GM23248 (cell line): Measurements from ENCODE around the gene SH3GL1. TPM values are rescaled to one million over a fixed set of nuclear protein-coding genes. Genes with fewer than 3 reads are reported as not detected.

ENCODE experiments used
- DNase-seq: peaks from one replicate; pipeline ENCODE4 v3.0.0-alpha.2; 2015
- H2AFZ ChIP-seq: fragments of 200-600 bp; sonication (generic); 2 replicates; pipeline ENCODE4 v1.6.1; 2016; ENCODE audit warnings: antibody characterized with exemption
- H3F3A ChIP-seq: fragments of 200-600 bp; sonication (generic); 2 replicates; pipeline ENCODE4 v1.6.1; 2016; ENCODE audit warnings: mild to moderate bottlenecking, antibody characterized with exemption, mixed run types; ENCODE audit not compliant: insufficient read depth
- H3K27ac ChIP-seq: fragments of 200-600 bp; sonication (generic); 2 replicates; pipeline ENCODE4 v1.5.1; 2016; ENCODE audit warnings: mild to moderate bottlenecking
- H3K27me3 ChIP-seq: fragments of 200-600 bp; sonication (generic); replicated peaks from 2 replicates; pipeline ENCODE4 v1.6.1; 2016; ENCODE audit warnings: mild to moderate bottlenecking; ENCODE audit not compliant: insufficient read depth
- H3K36me3 ChIP-seq: fragments of 200-600 bp; sonication (generic); 2 replicates; pipeline ENCODE4 v1.6.1; 2016; ENCODE audit warnings: low read depth, mild to moderate bottlenecking
- H3K4me1 ChIP-seq: fragments of 200-600 bp; sonication (generic); 2 replicates; pipeline ENCODE4 v1.6.1; 2016; ENCODE audit warnings: mild to moderate bottlenecking; ENCODE audit not compliant: insufficient read depth
- H3K4me2 ChIP-seq: fragments of 200-600 bp; sonication (generic); one replicate; pipeline ENCODE4 v1.6.1; 2016; ENCODE audit warnings: mild to moderate bottlenecking; ENCODE audit not compliant: unreplicated experiment
- H3K4me3 ChIP-seq: fragments of 200-600 bp; sonication (generic); 2 replicates; pipeline ENCODE4 v1.5.1; 2016; ENCODE audit warnings: mild to moderate bottlenecking
- H3K79me2 ChIP-seq: fragments of 200-600 bp; sonication (generic); 2 replicates; pipeline ENCODE4 v1.6.1; 2016; ENCODE audit warnings: mild to moderate bottlenecking; ENCODE audit not compliant: insufficient read depth
- H3K9ac ChIP-seq: fragments of 200-600 bp; sonication (generic); 2 replicates; pipeline ENCODE4 v1.6.1; 2016; ENCODE audit warnings: mild to moderate bottlenecking
- H3K9me2 ChIP-seq: fragments of 200-600 bp; sonication (generic); 2 replicates; pipeline ENCODE4 v1.6.1; 2016; ENCODE audit warnings: mixed run types, mild to moderate bottlenecking, moderate library complexity; ENCODE audit not compliant: insufficient read depth
- H3K9me3 ChIP-seq: fragments of 200-600 bp; sonication (generic); one replicate; pipeline ENCODE4 v1.6.1; 2017; ENCODE audit warnings: low read depth
- H4K20me1 ChIP-seq: fragments of 200-600 bp; sonication (generic); 2 replicates; pipeline ENCODE4 v1.6.0; 2016; ENCODE audit not compliant: insufficient read depth
- EZH2 ChIP-seq: fragments of 200-600 bp; sonication (generic); IDR thresholded peaks from 2 replicates; pipeline ENCODE4 v1.6.1; 2018; ENCODE audit warnings: antibody characterized with exemption, mild to moderate bottlenecking; ENCODE audit not compliant: insufficient read depth, poor library complexity, severe bottlenecking
- EZH2phosphoT487 ChIP-seq: fragments of 200-600 bp; sonication (generic); IDR thresholded peaks from 2 replicates; pipeline ENCODE4 v1.6.1; 2018; ENCODE audit warnings: antibody characterized with exemption, moderate library complexity, mild to moderate bottlenecking, low read depth; ENCODE audit not compliant: insufficient read depth
- WGBS, 2 experiments: methylation state at CpG; one replicate each; pipeline ENCODE4 v1.1.6; 2015 to 2017; ENCODE audit warnings: low lambda C conversion rate in 2 of 2, low coverage in 1 of 2; ENCODE audit errors: missing lambda C conversion rate in 2 of 2; 5-methylcytosine and 5-hydroxymethylcytosine counted together
- in situ Hi-C: fragments of 300-500 bp; cut with MboI; formaldehyde crosslinking; loops from 2 replicates; pipeline ENCODE4 v1.15.0; 2020
- polyA plus RNA-seq: library from polyadenylated mRNA; unstranded; fragments of >200 nt; fragmentation: Nextera tagmentation; extraction: Ambion mirVana; gene quantifications from 2 replicates; pipeline ENCODE4 v1.2.1, GENCODE V29; 2016
- total RNA-seq: library from RNA; depleted of rRNA; stranded (reverse); fragments of >200 nt; shearing (Covaris generic); gene quantifications from 2 replicates; pipeline ENCODE4 v1.2.3, GENCODE V29; 2014

The SH3GL1 gene
- total and polyA plus RNA-seq, 2 experiments from 2014 or later = 141 to 151 TPM

GRCh38 chr19:4448147-4448985 lies 48.0 kb upstream of the SH3GL1 start:
- Histone ChIP-seq H3K4me1 (no peaks in the 10 kb centered on the region), H3K79me2 (peaks cover 36% of the 10 kb centered on the region), H2AFZ (no peak overlapping the region), H3K36me3 (peaks cover 18% of the 10 kb centered on the region; the same call in 1 of the 2 replicates), H4K20me1 (no peaks in the 10 kb centered on the region), H3K9ac (no peak overlapping the region), H3K9me2 (no peaks in the 10 kb centered on the region), H3K9me3 (no peaks in the 10 kb centered on the region), H3K4me2 (no peak overlapping the region), H3K27me3 (no peaks in the 10 kb centered on the region), H3K27ac (no peak overlapping the region), H3F3A (no peaks in the 10 kb centered on the region; the same call in 1 of the 2 replicates), H3K4me3 (no peak overlapping the region)
- no peak for DNase-seq
- in situ Hi-C loops = no loop called here
- TF ChIP-seq EZH2 (no peak), EZH2phosphoT487 (no peak)
- 88 to 90% methylated on average over 24 to 29 of the region's 30 CpGs for WGBS, 2 experiments

- Histone ChIP-seq H3K36me3 (peaks cover 18% of the 10 kb centered on the region; the same call in 1 of the 2 replicates), H3K27me3 (no peaks in the 10 kb centered on the region)
- in situ Hi-C loops = no loop called here
Observed at GRCh38 chr19:4447327-4448146, 47.2 kb upstream of the SH3GL1 start.

GRCh38 chr19:4446704-4447200 lies 46.4 kb upstream of the SH3GL1 start:
- 75 to 78% methylated on average over 11 to 15 of the region's 15 CpGs for WGBS, 2 experiments
- H2AFZ ChIP-seq = no peak overlapping the region
- no peaks in the 10 kb centered on the region; the same call in 1 of the 2 replicates for H3F3A ChIP-seq
- DNase-seq = no peak
- in situ Hi-C loops = no loop called here
- H3K9me3 ChIP-seq = no peaks in the 10 kb centered on the region
- H3K79me2 ChIP-seq = peaks cover 23% of the 10 kb centered on the region
- no peak overlapping the region for H3K9ac ChIP-seq
- no peaks in the 10 kb centered on the region for H3K9me2 ChIP-seq
- no peak overlapping the region for H3K4me2 ChIP-seq
- H3K27me3 ChIP-seq = no peaks in the 10 kb centered on the region
- H3K4me1 ChIP-seq = no peaks in the 10 kb centered on the region
- TF ChIP-seq EZH2 = no peak
- TF ChIP-seq EZH2phosphoT487 = no peak
- H3K27ac ChIP-seq = no peak overlapping the region
- no peaks in the 10 kb centered on the region for H4K20me1 ChIP-seq
- H3K36me3 ChIP-seq = peaks cover 18% of the 10 kb centered on the region; the same call in 1 of the 2 replicates
- no peak overlapping the region for H3K4me3 ChIP-seq

More at GRCh38 chr19:4447327-4448146, 47.2 kb upstream of the SH3GL1 start:
- H3K4me1 ChIP-seq = no peaks in the 10 kb centered on the region
- H3K9me2 ChIP-seq = no peaks in the 10 kb centered on the region
- no peak overlapping the region for H3K4me2 ChIP-seq
- H4K20me1 ChIP-seq = no peaks in the 10 kb centered on the region
- H3K27ac ChIP-seq = no peak overlapping the region
- no peaks in the 10 kb centered on the region for H3K9me3 ChIP-seq
- H3K79me2 ChIP-seq = peaks cover 28% of the 10 kb centered on the region
- WGBS, 2 experiments = 90 to 92% methylated on average over 24 to 28 of the region's 28 CpGs
- no peak overlapping the region for H2AFZ ChIP-seq
- no peak overlapping the region for H3K4me3 ChIP-seq
- TF ChIP-seq EZH2 = no peak
- TF ChIP-seq EZH2phosphoT487 = no peak
- no peaks in the 10 kb centered on the region; the same call in 1 of the 2 replicates for H3F3A ChIP-seq
- DNase-seq = no peak
- H3K9ac ChIP-seq = no peak overlapping the region

GRCh38 chr19:4445963-4446703 lies 45.8 kb upstream of the SH3GL1 start:
- 91 to 94% methylated on average over 40 to 58 of the region's 58 CpGs for WGBS, 2 experiments
- no peak overlapping the region for H3K4me3 ChIP-seq
- no peaks in the 10 kb centered on the region for H4K20me1 ChIP-seq
- no peak overlapping the region for H3K4me2 ChIP-seq
- no peaks in the 10 kb centered on the region; the same call in 1 of the 2 replicates for H3F3A ChIP-seq
- H3K27me3 ChIP-seq = no peaks in the 10 kb centered on the region
- no peak overlapping the region for H3K9ac ChIP-seq
- H3K9me3 ChIP-seq = no peaks in the 10 kb centered on the region
- no peak overlapping the region for H3K27ac ChIP-seq
- no peak for DNase-seq
- H3K36me3 ChIP-seq = peaks cover 12% of the 10 kb centered on the region; the same call in 1 of the 2 replicates
- no peaks in the 10 kb centered on the region for H3K9me2 ChIP-seq
- no peaks in the 10 kb centered on the region for H3K4me1 ChIP-seq
- peaks cover 17% of the 10 kb centered on the region for H3K79me2 ChIP-seq
- in situ Hi-C loops = no loop called here
- no peak overlapping the region for H2AFZ ChIP-seq
- TF ChIP-seq EZH2phosphoT487 (no peak), EZH2 (no peak)
